ENCODE measurements around the gene GAN. TPM values are rescaled to one million over a fixed set of nuclear protein-coding genes. Genes with fewer than 3 reads are reported as not detected.

Gene GAN
- total RNA-seq, 1 experiment from 2014 or later: 22.0 TPM

GRCh38 chr16:81378049-81378448 is 63.3 kb downstream of the GAN start:
- TF ChIP-seq CTCF (IDR thresholded peaks at IDR 0.05; ENCODE audit: unreplicated experiment): no peak

DNA sequence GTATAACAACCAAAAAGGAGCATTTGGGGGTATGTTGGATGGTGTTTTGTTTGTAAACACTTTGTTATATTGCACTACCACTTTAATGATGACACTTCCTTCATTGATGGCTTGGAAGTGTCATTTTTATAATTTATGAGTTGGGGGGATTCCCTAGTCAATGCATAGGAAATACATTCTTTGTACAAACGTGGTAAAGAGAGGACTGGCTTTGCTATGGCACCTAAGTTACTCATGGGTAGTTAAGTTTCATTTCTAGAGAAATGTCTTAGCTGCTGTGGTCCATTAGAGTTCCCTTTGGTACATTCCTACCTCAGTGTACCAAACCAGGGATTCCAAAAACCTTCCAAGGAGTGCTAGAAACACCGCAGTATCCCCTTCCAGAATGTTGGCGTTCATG is 66.2 kb downstream of the GAN start:
- intact Hi-C loops (cut with micrococcal nuclease; ENCODE audit: unreplicated experiment): no loop called here
- H3K4me3 Mint-ChIP-seq (ENCODE audit: low read depth, unreplicated experiment): no peak overlapping the region
- DNase-seq: no peak
- no peak overlapping the region for H3K27ac Mint-ChIP-seq (ENCODE audit: unreplicated experiment)
- CTCF ChIA-PET: no interaction called here
- no peaks in the 10 kb centered on the region for H3K27me3 Mint-ChIP-seq (ENCODE audit: unreplicated experiment)
- peaks cover 11% of the 10 kb centered on the region for H3K36me3 Mint-ChIP-seq (ENCODE audit: insufficient read depth, unreplicated experiment)
- no peaks in the 10 kb centered on the region for H3K9me3 Mint-ChIP-seq (ENCODE audit: low read depth, unreplicated experiment)
- H3K4me1 Mint-ChIP-seq (ENCODE audit: low read depth, unreplicated experiment): no peaks in the 10 kb centered on the region
- TF ChIP-seq CTCF (IDR thresholded peaks at IDR 0.05; ENCODE audit: unreplicated experiment): no peak
- BruUV-seq (replicated peaks): no TSS peak

More at GRCh38 chr16:81378049-81378448, 63.3 kb downstream of the GAN start:
- Mint-ChIP-seq H3K27ac (ENCODE audit: unreplicated experiment) (no peak overlapping the region), H3K4me1 (ENCODE audit: low read depth, unreplicated experiment) (no peaks in the 10 kb centered on the region), H3K36me3 (ENCODE audit: insufficient read depth, unreplicated experiment) (peaks cover 15% of the 10 kb centered on the region), H3K9me3 (ENCODE audit: low read depth, unreplicated experiment) (no peaks in the 10 kb centered on the region), H3K27me3 (ENCODE audit: unreplicated experiment) (no peaks in the 10 kb centered on the region), H3K4me3 (ENCODE audit: low read depth, unreplicated experiment) (no peak overlapping the region)
- no TSS peak for BruUV-seq (replicated peaks)
- CTCF ChIA-PET: no interaction called here
- DNase-seq: no peak
- intact Hi-C loops (cut with micrococcal nuclease; ENCODE audit: unreplicated experiment): no loop called here

- Mint-ChIP-seq H3K9me3 (ENCODE audit: low read depth, unreplicated experiment) (no peaks in the 10 kb centered on the region), H3K4me1 (ENCODE audit: low read depth, unreplicated experiment) (no peaks in the 10 kb centered on the region), H3K4me3 (ENCODE audit: low read depth, unreplicated experiment) (no peak overlapping the region), H3K27me3 (ENCODE audit: unreplicated experiment) (no peaks in the 10 kb centered on the region), H3K36me3 (ENCODE audit: insufficient read depth, unreplicated experiment) (no peaks in the 10 kb centered on the region), H3K27ac (ENCODE audit: unreplicated experiment) (no peak overlapping the region)
- DNase-seq: no peak
- BruUV-seq (replicated peaks): no TSS peak
- CTCF ChIA-PET: no interaction called here
- intact Hi-C loops (cut with micrococcal nuclease; ENCODE audit: unreplicated experiment): no loop called here
- TF ChIP-seq CTCF (IDR thresholded peaks at IDR 0.05; ENCODE audit: unreplicated experiment): no peak
Observed at GRCh38 chr16:81384006-81384405, 69.2 kb downstream of the GAN start.

GRCh38 chr16:81385031-81385756 is 70.4 kb downstream of the GAN start:
- CTCF ChIA-PET: interaction anchor here (0.7 kb wide), 1 partner anchor 578 kb away, joined by 4 read pairs; no protein-coding TSS in a partner anchor
- Mint-ChIP-seq H3K9me3 (ENCODE audit: low read depth, unreplicated experiment) (no peaks in the 10 kb centered on the region), H3K27me3 (ENCODE audit: unreplicated experiment) (no peaks in the 10 kb centered on the region), H3K4me1 (ENCODE audit: low read depth, unreplicated experiment) (no peaks in the 10 kb centered on the region), H3K4me3 (ENCODE audit: low read depth, unreplicated experiment) (no peak overlapping the region), H3K27ac (ENCODE audit: unreplicated experiment) (no peak overlapping the region), H3K36me3 (ENCODE audit: insufficient read depth, unreplicated experiment) (no peaks in the 10 kb centered on the region)
- no peak for DNase-seq
- no peak for TF ChIP-seq CTCF (IDR thresholded peaks at IDR 0.05; ENCODE audit: unreplicated experiment)
- no TSS peak for BruUV-seq (replicated peaks)
- intact Hi-C loops (cut with micrococcal nuclease; ENCODE audit: unreplicated experiment): no loop called here

Data from Calu3 (cell line).